ENCODE results near the gene PLCG2. TPM values are rescaled to one million over a fixed set of nuclear protein-coding genes. Genes with fewer than 3 reads are reported as not detected.
"Not testable (repeated sequence)": the region's sequence is repeated elsewhere in the genome, so short reads cannot be mapped to it uniquely, and the experiment has no call there.

PLCG2 gene
- total RNA-seq, 2 experiments from 2014 or later = 196 to 485 TPM

- H3K27ac ChIP-seq (ENCODE audit: low read depth, low read length, poor library complexity, severe bottlenecking); intact Hi-C loops (cut with micrococcal nuclease; ENCODE audit: unreplicated experiment); H3K4me3 ChIP-seq (ENCODE audit: low read depth, low read length, poor library complexity, severe bottlenecking); H3K9me2 ChIP-seq (ENCODE audit: insufficient read depth, low read length); BruUV-seq (replicated peaks); H4K20me1 ChIP-seq (ENCODE audit: insufficient read depth, low read length); H3K79me2 ChIP-seq (ENCODE audit: insufficient read depth, low read depth, low read length); H3K4me1 ChIP-seq (ENCODE audit: insufficient read depth, low read length, poor library complexity, severe bottlenecking); H3K9me3 ChIP-seq (ENCODE audit: low read length); CTCF ChIA-PET (ENCODE audit: unreplicated experiment); H2AFZ ChIP-seq (ENCODE audit: low read length); H3K4me2 ChIP-seq (ENCODE audit: low read length); DNase-seq (ENCODE audit: low spot score): not testable (repeated sequence)
- POLR2A ChIA-PET = interaction anchor here (0.5 to 0.8 kb wide), 2 partner anchors 9 to 137 kb away, joined by 3 to 4 read pairs; no protein-coding TSS in a partner anchor
- peaks cover 99% of the 10 kb centered on the region for H3K36me3 ChIP-seq (ENCODE audit: insufficient read depth, low read length)
- 0 out of 2 replicates have a peak, but pooled peaks have one; percentile 2 for TF ChIP-seq CTCF (conservative IDR thresholded peaks at IDR 0.05; ENCODE audit: low read length)
Observed at GRCh38 chr16:81934711-81935110, 155.6 kb downstream of the PLCG2 start.

GRCh38 chr16:81936209-81937000 lies 157.3 kb downstream of the PLCG2 start:
- no peak overlapping the region for H3K4me2 ChIP-seq (ENCODE audit: low read length)
- peaks cover 100% of the 10 kb centered on the region for H3K36me3 ChIP-seq (ENCODE audit: insufficient read depth, low read length)
- no peaks in the 10 kb centered on the region for H3K9me3 ChIP-seq (ENCODE audit: low read length)
- CTCF ChIA-PET (ENCODE audit: unreplicated experiment) = no interaction called here
- BruUV-seq (replicated peaks) = no TSS peak
- no peak for DNase-seq (ENCODE audit: low spot score)
- H2AFZ ChIP-seq (ENCODE audit: low read length) = no peak overlapping the region
- POLR2A ChIA-PET = no interaction called here
- H3K4me1 ChIP-seq (ENCODE audit: insufficient read depth, low read length, poor library complexity, severe bottlenecking) = no peaks in the 10 kb centered on the region
- H3K79me2 ChIP-seq (ENCODE audit: insufficient read depth, low read depth, low read length) = no peaks in the 10 kb centered on the region
- H3K9me2 ChIP-seq (ENCODE audit: insufficient read depth, low read length) = no peaks in the 10 kb centered on the region
- intact Hi-C loops (cut with micrococcal nuclease; ENCODE audit: unreplicated experiment) = no loop called here
- H3K27ac ChIP-seq (ENCODE audit: low read depth, low read length, poor library complexity, severe bottlenecking) = no peak overlapping the region
- H3K4me3 ChIP-seq (ENCODE audit: low read depth, low read length, poor library complexity, severe bottlenecking) = no peak overlapping the region
- TF ChIP-seq EZH2phosphoT487 (IDR thresholded peaks at IDR 0.05; ENCODE audit: borderline replicate concordance, low read depth, low read length) = no peak
- TF ChIP-seq CTCF (conservative IDR thresholded peaks at IDR 0.05; ENCODE audit: low read length) = no peak
- no peaks in the 10 kb centered on the region for H4K20me1 ChIP-seq (ENCODE audit: insufficient read depth, low read length)

- Histone ChIP-seq H3K27ac (ENCODE audit: low read depth, low read length, poor library complexity, severe bottlenecking) (no peak overlapping the region), H2AFZ (ENCODE audit: low read length) (no peak overlapping the region), H3K9me2 (ENCODE audit: insufficient read depth, low read length) (no peaks in the 10 kb centered on the region), H3K4me2 (ENCODE audit: low read length) (no peak overlapping the region), H4K20me1 (ENCODE audit: insufficient read depth, low read length) (no peaks in the 10 kb centered on the region), H3K79me2 (ENCODE audit: insufficient read depth, low read depth, low read length) (no peaks in the 10 kb centered on the region), H3K4me3 (ENCODE audit: low read depth, low read length, poor library complexity, severe bottlenecking) (no peak overlapping the region), H3K36me3 (ENCODE audit: insufficient read depth, low read length) (peaks cover 100% of the 10 kb centered on the region), H3K9me3 (ENCODE audit: low read length) (no peaks in the 10 kb centered on the region), H3K4me1 (ENCODE audit: insufficient read depth, low read length, poor library complexity, severe bottlenecking) (no peaks in the 10 kb centered on the region)
- BruUV-seq (replicated peaks) = TSS peak; percentile 14
- intact Hi-C loops (cut with micrococcal nuclease; ENCODE audit: unreplicated experiment) = no loop called here
- CTCF ChIA-PET (ENCODE audit: unreplicated experiment) = no interaction called here
- no peak for DNase-seq (ENCODE audit: low spot score)
- TF ChIP-seq EZH2phosphoT487 (IDR thresholded peaks at IDR 0.05; ENCODE audit: borderline replicate concordance, low read depth, low read length) = no peak
- TF ChIP-seq CTCF (conservative IDR thresholded peaks at IDR 0.05; ENCODE audit: low read length) = no peak
- POLR2A ChIA-PET = no interaction called here
Observed at GRCh38 chr16:81937305-81938038, 158.4 kb downstream of the PLCG2 start.

All from OCI-LY7 (cell line).